ENCODE measurements around the gene UBASH3B.

The UBASH3B gene

DNA sequence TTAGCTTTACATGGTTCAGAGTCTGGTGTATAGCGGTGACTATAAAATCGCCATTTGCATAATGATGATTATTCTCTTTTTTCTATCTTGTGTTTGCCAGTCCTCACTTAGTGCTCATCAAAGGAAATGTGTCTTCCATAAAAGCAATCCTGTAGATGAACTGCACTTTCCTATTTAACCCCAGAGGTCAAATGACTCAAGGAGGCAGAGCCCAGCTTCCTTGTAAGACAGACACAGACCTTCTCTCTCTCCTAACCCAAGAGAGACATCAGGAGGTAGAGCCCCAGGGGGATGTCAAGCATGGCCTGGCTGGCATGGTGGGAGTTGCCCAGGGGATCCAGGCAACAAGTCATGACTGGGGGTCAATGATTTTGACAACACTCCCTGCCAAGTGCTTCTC lies 135.9 kb downstream of the UBASH3B start:
- no peak for DNase-seq

DNA sequence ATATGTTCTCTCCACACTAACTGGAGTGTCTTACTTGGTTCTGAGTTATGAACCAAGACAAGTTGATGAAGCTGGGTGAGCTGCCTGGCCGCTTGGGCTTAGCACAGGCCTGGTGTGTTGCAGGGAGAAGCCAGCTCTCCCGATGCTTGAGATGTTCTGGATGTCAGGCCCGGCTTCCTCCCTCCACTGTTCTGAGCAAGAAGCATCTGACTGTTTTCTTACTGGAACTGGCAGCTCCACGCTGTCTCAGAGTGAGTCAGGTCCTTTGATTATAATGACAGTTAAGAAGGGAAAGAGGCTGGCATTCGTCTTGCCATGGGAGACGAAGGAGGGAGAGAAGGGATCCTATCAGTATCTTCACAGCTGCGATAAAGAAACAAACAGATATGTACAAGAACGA lies 136.3 kb downstream of the UBASH3B start:
- peak; percentile 21 for DNase-seq

DNA sequence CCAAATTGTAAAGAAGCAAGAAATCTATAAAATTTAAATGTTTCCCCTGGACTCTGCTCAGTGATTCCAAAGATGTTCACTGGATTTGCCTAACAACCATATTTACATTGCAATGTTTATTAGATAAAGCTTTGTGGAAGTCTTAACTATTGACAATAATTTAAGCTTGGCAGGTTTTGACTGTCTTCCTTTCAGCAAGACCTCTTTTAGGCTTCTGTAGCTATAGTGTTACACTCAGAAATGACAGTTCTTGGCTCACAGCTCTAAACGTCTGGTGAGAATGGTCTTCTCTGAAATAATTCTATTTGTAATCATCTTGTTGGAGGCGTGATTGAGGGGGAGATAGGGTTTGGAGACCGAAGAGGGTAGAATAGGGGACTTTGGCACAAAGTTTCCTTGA lies 138.0 kb downstream of the UBASH3B start:
- DNase-seq = no peak

DNA sequence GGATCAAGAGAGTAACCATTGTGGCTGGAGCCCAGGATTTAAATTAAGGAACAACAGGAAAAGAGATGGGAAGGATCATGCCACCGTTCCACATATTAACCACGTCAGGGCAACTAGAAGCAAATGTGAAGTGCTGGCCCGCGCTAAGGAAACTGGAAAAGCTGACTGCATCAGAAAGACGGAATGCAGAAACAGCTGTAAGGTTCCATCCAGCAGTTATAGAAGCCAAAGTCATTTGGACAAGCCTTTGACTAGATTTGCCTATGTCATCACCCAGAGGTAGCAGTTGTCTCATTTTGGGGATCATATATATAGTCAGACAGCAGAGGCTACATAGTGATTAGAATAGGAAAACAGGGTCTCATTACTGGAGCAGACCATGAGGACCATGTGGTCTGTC lies 139.8 kb downstream of the UBASH3B start:
- no peak for DNase-seq

GRCh38 chr11:122796128-122796717 lies 140.7 kb downstream of the UBASH3B start:
- no peak for DNase-seq

- DNase-seq = no peak
Observed at GRCh38 chr11:122797651-122798050, 142.1 kb downstream of the UBASH3B start.

GRCh38 chr11:122799406-122800105 lies 144.0 kb downstream of the UBASH3B start:
- no peak for DNase-seq

DNA sequence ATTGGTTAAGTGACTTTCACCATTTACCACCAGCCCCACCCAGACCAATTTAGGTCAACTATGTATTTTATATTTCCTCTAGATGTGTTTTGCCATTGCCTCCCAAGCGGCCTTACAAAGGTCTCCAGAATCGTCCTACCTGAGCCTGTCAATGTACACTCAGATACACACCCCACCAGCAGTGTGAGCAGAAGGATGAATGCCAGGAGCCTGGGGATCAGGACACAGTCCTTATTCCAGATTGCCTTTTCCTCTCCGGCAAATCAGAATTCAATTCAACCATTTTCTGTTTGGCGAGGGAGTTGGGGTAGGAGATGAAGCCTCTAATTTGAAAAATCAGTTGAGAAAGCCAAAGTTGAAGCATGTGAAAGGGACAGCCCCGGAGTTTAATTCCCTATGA lies 147.4 kb downstream of the UBASH3B start:
- DNase-seq = no peak

DNA sequence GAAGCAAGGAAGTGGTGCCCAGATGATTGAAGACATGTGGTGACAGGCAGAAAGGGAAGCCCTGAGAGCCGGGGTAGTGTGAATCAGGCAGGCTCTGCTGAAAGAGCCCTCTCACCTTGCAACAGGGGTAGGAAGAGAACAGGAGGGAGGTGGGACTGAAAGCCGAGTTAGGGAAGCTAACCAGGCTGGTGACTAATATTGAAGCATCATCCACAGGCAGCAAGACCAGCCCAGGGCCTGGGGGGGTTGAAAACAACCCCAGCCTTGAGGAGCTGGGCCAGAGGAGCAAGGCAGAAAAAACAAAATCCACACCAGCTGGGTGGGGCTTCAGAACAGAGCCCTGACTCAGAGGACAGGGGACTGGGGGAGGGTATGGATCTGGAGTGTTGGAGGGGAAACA lies 147.8 kb downstream of the UBASH3B start:
- peak; percentile 62 for DNase-seq

DNA sequence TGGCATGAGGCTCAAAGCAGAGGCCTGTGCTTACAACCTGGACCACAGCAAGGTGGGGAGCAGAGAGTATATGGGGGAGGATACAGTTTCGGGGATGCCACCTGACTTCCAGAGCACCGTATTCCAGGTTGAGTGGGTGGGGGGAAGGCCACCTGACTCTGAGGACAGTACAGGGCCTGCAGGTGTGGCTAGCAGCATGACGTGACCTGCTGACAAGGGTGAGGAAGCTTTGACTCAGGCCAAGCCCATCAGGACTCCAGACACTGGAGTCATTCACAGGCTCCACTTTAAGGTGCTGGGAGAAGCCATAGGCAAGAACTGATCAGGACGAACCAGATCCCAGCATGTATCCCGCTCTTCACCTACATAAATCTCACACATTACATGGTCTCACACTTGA lies 148.2 kb downstream of the UBASH3B start:
- DNase-seq = no peak

- DNase-seq = peak; percentile 56
Observed at GRCh38 chr11:122804161-122804560, 148.6 kb downstream of the UBASH3B start.

DNA sequence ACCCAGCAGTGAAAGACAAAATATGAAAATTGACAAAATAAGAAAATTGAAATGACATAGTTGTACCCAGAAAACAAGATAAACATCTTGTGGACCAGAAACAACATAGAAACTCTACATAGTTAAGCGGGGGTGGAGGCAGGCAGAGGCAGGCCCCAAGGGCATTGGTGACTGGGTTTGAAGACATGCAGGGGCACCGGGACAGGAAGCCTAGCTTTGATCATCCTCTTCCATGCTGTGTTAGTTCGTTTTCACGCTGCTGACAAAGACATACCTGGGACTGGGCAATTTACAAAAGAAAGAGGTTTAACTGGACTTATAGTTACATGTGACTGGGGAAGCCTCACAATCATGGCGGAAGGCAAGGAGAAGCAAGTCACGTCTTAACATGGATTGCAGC lies 149.3 kb downstream of the UBASH3B start:
- no peak for DNase-seq

GRCh38 chr11:122807731-122808477 lies 152.4 kb downstream of the UBASH3B start:
- DNase-seq = no peak

GRCh38 chr11:122808478-122808869 lies 153.0 kb downstream of the UBASH3B start:
- no peak for DNase-seq

- no peak for DNase-seq
Observed at GRCh38 chr11:122809866-122810265, 154.3 kb downstream of the UBASH3B start.

DNA sequence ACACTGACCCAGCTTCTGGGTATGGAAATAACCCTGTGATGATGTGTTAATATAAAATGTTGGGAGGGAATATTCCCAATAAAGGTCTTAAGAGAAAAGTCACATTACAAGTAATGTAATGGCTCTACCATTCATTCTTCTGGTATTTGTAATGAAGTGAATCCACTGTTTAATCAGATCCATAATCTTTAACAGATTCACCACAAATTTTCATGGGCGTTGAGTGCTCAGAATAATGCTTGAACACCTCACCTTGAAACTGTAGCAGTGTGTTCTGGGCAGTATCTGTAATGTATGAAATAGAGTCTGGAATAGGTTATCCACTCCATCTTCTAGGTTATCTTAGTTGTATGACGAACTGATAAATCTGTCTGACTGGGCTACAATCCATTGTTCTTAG lies 156.2 kb downstream of the UBASH3B start:
- DNase-seq = no peak

DNA sequence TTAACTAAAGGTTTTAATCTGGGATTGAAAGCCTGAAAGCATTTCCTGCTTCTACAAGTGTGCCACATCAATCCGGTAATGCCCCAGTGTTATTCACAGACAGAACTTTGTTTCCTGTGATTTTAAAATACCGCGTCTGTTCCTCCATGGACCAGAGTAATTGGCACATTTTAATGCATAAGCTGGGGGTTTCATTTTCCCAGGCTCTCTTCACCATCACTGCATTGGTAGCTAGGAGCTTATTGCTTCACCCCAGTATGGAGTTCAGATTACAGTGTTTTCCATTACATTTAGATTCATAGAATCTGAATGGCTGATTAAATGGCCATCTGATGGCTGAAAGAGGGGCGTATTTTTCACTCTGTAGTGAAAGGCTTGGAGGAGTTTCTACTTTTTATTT lies 157.1 kb downstream of the UBASH3B start:
- no peak for DNase-seq

- no peak for DNase-seq
Observed at GRCh38 chr11:122813176-122813893, 157.8 kb downstream of the UBASH3B start.

- no peak for DNase-seq
Observed at GRCh38 chr11:122813894-122814270, 158.4 kb downstream of the UBASH3B start.

DNA sequence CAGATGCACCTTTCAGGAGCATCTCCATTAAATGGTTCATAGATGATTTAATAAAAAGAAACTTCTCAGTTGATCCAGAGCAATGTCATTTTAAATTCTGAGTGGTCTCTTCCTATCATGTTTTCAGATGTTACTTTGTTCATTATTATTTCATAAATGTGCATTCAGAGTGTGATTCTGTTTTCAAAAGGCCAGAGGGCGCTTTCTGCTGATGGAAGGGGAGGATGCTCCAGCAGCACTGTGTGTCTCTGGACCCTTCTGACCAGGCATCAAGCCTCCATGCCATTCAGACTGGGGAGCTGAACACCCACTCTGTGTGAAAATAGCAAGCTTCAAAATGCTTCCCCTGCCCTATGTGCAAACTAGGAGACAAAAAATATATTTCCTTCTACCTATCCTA lies 158.9 kb downstream of the UBASH3B start:
- no peak for DNase-seq

GRCh38 chr11:122815900-122816299 lies 160.4 kb downstream of the UBASH3B start:
- no peak for DNase-seq

- DNase-seq = no peak
Observed at GRCh38 chr11:122816761-122817520, 161.4 kb downstream of the UBASH3B start.

GRCh38 chr11:122820158-122820557 lies 164.6 kb downstream of the UBASH3B start:
- no peak for DNase-seq

Measured in amniotic stem cell (primary cell).